PC-3 (cell line): ENCODE results near the gene INIP.

Experiments used
- CTCF ChIP-seq: fragments of 300-600 bp; sonication (generic); conservative IDR thresholded peaks from 2 replicates; pipeline ENCODE4 v1.5.1; 2017; ENCODE audit warnings: antibody characterized with exemption, low read depth, mild to moderate bottlenecking, low read length
- EZH2 ChIP-seq: fragments of 300-600 bp; sonication (generic); IDR thresholded peaks from one replicate; pipeline ENCODE4 v1.6.1; 2017; ENCODE audit warnings: antibody characterized with exemption, mild to moderate bottlenecking, low read length; ENCODE audit not compliant: unreplicated experiment
- EZH2phosphoT487 ChIP-seq: fragments of 300-600 bp; sonication (generic); IDR thresholded peaks from 2 replicates; pipeline ENCODE4 v1.6.1; 2018; ENCODE audit warnings: mild to moderate bottlenecking, antibody characterized with exemption, low read length, borderline replicate concordance

GRCh38 chr9:112761912-112762655, 44.2 kb upstream of the INIP start:
- TF ChIP-seq EZH2phosphoT487 (no peak), CTCF (no peak), EZH2 (no peak)
